GM21526 (cell line): ENCODE results near the gene FICD.
A peak's percentile ranks its signal among the peaks of the same experiment; 100 is the strongest.
"Not testable (repeated sequence)": the region's sequence is repeated elsewhere in the genome, so short reads cannot be mapped to it uniquely, and the experiment has no call there.

Experiments
- ATAC-seq: cut with Tn5 transposase; IDR thresholded peaks from one replicate; pipeline ENCODE4 v1.9.1; 2021; ENCODE audit warnings: moderate library complexity; ENCODE audit not compliant: unreplicated experiment, low FRiP score

Gene FICD

GRCh38 chr12:108514973-108515814 lies at the start of gene FICD:
FICD (plus strand) TSS chr12:108515277; CDS start chr12:108516973, 1,696 bp downstream.
- peak; percentile 76 for ATAC-seq

- no peak for ATAC-seq
Observed at GRCh38 chr12:108465417-108465816, 49.7 kb upstream of the FICD start.

GRCh38 chr12:108468196-108468968 lies 46.7 kb upstream of the FICD start:
- no peak for ATAC-seq

GRCh38 chr12:108473400-108474055 lies 41.5 kb upstream of the FICD start:
- no peak for ATAC-seq

DNA sequence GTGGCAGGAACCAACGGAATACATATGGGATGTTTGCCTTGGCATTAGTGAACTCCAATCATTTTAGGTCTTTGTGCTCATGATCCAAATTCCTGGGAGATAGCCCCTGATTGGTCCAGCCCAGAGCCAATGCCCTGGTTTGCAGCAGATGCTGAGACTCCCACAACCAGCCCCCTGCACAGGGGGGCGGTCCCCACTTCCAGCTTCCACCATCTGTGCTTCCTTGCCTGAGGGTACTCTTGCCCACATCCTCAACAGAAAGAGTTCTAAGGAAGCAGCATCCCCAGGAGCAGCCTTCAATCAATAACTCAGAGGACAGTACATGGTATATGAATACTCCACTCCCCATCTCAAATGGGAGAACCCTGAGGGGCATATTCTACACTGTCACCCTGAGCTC lies 39.7 kb upstream of the FICD start:
- ATAC-seq = no peak

DNA sequence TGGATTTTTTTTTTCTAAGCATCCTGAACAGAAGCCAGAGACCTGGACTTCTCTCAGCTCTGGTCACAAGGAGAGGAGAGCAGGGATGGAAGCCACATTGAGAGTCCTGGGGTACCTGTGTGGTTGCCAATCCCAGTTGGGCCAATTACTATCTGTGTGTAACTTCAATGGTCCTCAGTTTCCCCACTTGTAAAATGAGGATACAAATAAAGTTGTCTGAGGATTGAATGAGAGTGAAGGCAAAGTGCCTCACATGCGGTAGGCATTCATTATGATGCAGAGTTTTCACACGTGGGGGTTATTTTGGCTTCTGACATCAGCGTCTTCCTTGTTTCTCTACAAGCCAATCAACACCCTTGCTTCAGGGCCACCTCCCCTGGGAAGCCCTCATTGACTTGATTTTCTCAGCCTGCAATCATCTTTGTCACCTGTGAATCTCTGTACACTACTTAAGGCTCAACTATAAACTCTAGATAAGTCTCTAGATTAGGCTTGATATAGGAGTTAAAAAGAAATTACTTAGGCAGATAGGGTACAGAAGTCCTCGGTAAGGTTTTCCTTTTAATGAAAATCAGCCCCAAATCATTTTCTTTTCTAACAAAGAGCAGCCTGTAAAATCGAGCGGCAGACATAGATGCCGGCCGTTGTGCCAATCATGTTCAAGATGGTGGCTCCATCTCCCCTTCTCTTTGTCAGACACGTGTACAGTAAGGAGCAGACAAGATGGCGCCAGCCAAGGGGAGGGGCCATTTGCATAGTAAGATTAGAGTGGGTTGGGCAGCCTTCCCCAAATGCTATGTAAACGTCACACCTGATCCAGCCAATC lies 37.8 kb upstream of the FICD start:
- ATAC-seq = no peak

DNA sequence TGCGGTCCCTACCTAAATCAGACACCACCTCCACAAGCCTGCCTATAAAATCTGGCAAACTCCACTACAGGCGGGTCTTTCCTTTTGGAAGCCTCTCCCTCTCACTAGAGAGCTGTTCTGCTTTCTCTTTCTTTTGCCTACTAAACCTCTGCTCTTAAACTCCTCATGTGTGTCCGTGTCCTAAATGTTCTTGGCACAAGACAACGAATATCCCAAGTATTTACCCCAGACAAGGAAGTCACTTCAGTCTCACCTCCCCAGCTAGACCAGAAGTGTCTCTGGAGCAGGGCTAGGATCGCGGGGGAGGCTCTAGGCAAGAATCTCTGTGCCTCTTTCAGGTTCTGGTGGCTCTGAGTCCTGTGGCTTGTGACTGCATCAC lies 37.2 kb upstream of the FICD start:
- no peak for ATAC-seq

DNA sequence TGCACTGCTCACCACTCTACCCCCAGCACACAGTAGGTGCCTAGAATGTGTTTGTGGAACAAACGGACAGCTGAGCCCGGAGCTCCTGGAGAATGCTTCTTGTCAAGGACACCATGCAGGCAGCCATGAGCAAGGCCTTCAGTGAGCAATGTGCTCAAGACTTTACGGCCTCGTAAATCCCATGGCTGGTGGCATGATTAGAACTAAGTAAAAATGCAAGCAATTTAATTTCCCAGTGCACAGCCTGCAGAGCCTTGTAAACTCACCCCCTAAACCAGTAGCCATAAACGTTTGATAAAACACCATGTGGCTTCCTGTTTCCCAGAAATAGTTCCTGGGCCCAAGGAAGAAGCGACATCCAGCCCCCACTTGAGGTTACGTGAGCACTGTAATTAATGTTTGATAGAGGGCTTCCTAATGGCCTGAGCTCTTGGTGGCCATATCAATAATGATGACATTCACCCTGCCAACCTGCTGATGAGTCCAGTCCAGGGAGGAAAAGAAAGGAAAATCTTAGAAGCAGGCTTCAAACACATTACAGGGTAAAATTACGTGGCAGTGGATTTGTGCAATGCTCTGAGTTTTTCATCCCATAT lies 36.4 kb upstream of the FICD start:
- no peak for ATAC-seq

DNA sequence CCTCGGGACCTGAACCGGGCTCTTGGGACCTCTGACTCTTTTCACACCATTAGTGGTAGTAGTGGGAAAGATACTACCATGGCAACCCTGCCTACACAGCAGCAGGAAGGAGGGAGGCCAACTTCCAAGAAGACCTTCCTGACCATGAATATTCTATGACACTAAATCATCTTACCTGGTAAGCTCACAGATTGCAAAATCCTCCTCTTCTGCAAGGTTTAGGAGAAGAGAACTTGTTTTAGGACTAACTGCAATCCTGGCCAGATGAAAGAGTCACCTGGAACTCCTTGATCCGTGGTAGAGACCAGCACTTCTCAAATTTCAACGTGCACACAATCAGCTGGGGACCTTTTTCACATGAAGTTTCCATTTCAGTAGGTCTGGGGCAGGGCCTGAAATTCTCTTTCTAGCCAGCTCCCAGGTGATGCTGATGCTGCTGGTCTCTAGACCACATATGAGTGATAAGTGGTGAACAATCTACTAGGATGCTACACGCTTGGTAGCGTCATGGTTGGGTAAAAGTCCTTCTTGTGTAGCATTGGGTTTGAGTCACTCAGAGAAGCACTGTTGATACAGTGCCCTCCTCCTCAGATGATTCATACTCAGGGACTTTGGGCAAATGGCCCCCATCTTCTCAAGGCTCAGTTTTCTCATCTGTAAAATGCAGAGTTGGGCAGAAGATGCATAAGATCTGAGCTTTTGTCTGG lies 35.6 kb upstream of the FICD start:
- ATAC-seq = no peak

DNA sequence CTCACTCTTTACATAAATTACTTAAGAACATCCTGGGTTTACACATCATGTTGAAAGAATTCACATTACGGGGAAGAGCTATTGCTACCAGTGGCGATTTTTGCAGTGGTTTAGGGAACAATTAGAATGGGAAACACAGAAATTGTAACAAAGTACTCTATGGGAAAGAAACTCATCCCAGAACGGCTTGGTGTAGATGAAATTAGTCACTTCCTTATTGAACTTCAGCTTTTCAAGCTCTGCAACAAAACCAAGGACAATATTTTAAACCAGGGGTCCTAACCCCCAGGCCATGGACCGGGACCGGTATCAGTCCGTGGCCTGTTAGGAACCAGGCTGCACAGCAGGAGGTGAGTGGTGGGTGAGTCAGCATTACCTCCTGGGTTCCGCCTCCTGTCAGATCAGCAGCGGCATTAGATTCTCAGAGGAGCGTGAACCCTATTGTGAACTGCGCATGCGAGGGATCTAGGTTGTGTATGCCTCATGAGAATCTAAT lies 32.3 kb upstream of the FICD start:
- ATAC-seq = no peak

GRCh38 chr12:108483213-108484059 lies 31.6 kb upstream of the FICD start:
- no peak for ATAC-seq

- no peak for ATAC-seq
Observed at GRCh38 chr12:108484431-108484830, 30.6 kb upstream of the FICD start.

DNA sequence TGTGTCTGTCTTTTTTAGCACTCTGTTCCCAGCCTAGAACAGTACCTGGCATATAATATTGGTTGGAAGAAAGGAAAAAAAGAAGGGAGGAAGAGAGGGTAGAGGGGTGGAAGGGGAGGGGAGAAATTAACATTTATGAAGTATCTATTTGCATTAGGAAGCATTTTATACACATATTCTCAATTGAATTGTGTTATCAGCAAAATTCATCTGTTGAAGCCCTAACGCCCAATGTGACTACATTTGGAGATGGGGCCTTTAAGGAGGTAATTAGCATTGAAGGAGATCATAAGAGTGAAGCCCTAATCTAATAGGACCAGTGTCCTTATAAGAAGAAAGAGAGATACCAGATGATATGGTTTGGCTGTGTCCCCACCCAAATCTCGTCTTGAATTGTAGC lies 30.2 kb upstream of the FICD start:
- no peak for ATAC-seq

GRCh38 chr12:108485371-108485770 lies 29.7 kb upstream of the FICD start:
- not testable (repeated sequence) for ATAC-seq

DNA sequence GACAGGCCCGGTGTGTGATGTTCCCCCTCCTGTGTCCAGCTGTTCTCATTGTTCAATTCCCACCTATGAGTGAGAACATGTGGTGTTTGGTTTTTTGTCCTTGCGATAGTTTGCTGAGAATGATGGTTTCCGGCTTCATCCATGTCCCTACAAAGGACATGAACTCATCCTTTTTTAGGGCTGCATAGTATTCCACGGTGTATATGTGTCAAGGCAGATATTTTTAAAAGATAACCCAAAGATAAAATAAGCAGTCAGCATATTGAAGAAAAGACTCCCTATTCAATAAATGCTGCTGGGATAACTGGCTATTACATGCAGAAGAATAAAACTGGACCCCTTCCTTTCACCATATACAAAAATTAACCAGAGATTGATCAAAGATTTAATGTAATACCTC lies 28.0 kb upstream of the FICD start:
- not testable (repeated sequence) for ATAC-seq

GRCh38 chr12:108491256-108491655 lies 23.8 kb upstream of the FICD start:
- ATAC-seq = no peak

DNA sequence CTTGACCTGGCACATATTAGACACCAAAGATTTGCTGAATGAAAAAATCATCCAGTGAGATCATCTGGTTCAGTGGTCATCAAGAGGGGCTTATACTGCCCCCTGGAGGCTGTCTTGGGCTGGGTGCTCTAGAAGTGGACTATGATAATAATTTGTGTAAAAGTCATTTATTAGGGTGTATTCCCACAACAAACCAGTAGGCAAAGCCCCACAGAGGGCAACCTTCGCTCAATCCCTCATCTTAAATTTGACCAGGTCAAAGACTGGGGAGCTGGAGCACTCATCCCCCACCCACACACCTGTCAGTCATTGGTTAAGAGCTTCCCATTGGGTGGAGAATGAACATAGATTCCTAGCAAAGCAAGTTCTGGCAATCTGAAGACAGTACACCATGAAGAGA lies 20.0 kb upstream of the FICD start:
- ATAC-seq = no peak

DNA sequence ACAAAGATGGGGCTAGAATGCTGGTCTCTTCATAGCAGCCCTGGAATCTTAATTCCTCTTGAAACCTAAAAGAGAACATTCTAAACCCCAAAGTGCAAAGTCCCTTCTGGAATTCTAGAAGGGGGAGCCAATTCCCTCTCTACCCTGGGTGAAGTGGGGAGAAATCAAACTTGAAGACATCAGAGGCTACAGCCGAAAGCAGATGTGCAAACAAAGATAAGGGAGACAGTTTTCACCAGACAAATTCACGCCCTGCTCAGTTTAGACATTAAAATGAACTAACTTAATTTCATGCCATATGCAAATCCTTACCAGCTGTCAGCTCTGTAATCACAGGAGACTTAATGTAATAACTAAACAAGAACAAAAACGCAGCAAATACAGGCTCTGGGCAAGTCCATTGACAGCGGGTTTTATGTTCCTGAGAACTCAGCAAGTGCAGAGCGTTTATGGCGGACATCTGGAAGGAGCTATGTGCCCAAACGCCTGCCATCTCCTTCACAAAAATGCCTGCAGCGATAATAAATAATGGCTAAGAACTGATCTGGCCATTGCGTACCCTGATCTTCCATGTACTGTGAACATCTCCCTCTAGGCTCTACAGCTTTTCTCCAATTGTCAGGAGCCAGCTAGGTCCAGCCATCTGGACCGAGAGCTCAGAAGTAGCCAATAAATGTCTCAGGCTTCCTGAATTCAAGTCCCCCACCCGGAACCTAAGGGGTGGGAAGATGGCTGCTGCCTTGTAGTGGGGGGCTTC lies 19.1 kb upstream of the FICD start:
- no peak for ATAC-seq
